Mesendoderm (in vitro differentiated cells): Measurements from ENCODE around the gene TAF1C.

Source experiments
- DNase-seq: peaks from one replicate; pipeline ENCODE4 v3.0.0; 2013
- H2AK5ac ChIP-seq: 2 replicates; pipeline ENCODE4 v1.6.1; 2013; ENCODE audit warnings: low read length, inconsistent platforms
- H2BK120ac ChIP-seq: 2 replicates; pipeline ENCODE4 v1.6.1; 2013; ENCODE audit warnings: low read depth, mild to moderate bottlenecking, low read length, moderate library complexity, mixed read lengths
- H2BK15ac ChIP-seq: replicated peaks from 2 replicates; pipeline ENCODE4 v1.6.1; 2013; ENCODE audit warnings: low read depth, mild to moderate bottlenecking, moderate library complexity
- H2BK5ac ChIP-seq: 2 replicates; pipeline ENCODE4 v1.6.1; 2013; ENCODE audit warnings: low read length, inconsistent platforms
- H3K18ac ChIP-seq: 2 replicates; pipeline ENCODE4 v1.6.1; 2013; ENCODE audit warnings: mild to moderate bottlenecking, low read length, mixed read lengths
- H3K23ac ChIP-seq: one replicate; pipeline ENCODE4 v1.6.1; 2013; ENCODE audit warnings: low read length
- H3K27ac ChIP-seq: 2 replicates; pipeline ENCODE4 v1.5.1; 2013; ENCODE audit warnings: low read depth, mild to moderate bottlenecking, inconsistent platforms, low read length, moderate library complexity
- H3K27me3 ChIP-seq: 2 replicates; pipeline ENCODE4 v1.6.1; 2013; ENCODE audit warnings: low read length, control low read depth, mild to moderate bottlenecking, inconsistent platforms; ENCODE audit not compliant: insufficient read depth, poor library complexity
- H3K36me3 ChIP-seq: 2 replicates; pipeline ENCODE4 v1.6.1; 2013; ENCODE audit warnings: low read length, inconsistent platforms; ENCODE audit not compliant: control insufficient read depth, insufficient read depth
- H3K4ac ChIP-seq: one replicate; pipeline ENCODE4 v1.6.1; 2013; ENCODE audit warnings: low read depth, mild to moderate bottlenecking, low read length, moderate library complexity
- H3K4me1 ChIP-seq: 2 replicates; pipeline ENCODE4 v1.6.1; 2013; ENCODE audit warnings: low read depth, low read length, inconsistent platforms; ENCODE audit not compliant: control insufficient read depth
- H3K4me2 ChIP-seq: 2 replicates; pipeline ENCODE4 v1.6.1; 2013; ENCODE audit warnings: low read length
- H3K4me3 ChIP-seq: 2 replicates; pipeline ENCODE4 v1.5.1; 2013; ENCODE audit warnings: mild to moderate bottlenecking, low read length
- H3K56ac ChIP-seq: one replicate; pipeline ENCODE4 v1.6.1; 2013; ENCODE audit warnings: low read length
- H3K79me1 ChIP-seq: 2 replicates; pipeline ENCODE4 v1.6.1; 2013; ENCODE audit warnings: low read length, inconsistent platforms
- H3K79me2 ChIP-seq: 2 replicates; pipeline ENCODE4 v1.6.1; 2013; ENCODE audit warnings: mild to moderate bottlenecking, low read length; ENCODE audit not compliant: control insufficient read depth, insufficient read depth
- H3K9ac ChIP-seq: 2 replicates; pipeline ENCODE4 v1.6.1; 2013; ENCODE audit warnings: low read length, inconsistent platforms
- H4K5ac ChIP-seq: one replicate; pipeline ENCODE4 v1.6.1; 2013; ENCODE audit warnings: low read length
- H4K8ac ChIP-seq: one replicate; pipeline ENCODE4 v1.6.1; 2013; ENCODE audit warnings: low read depth, mild to moderate bottlenecking, control low read depth, low read length, moderate library complexity
- WGBS: extraction: QIAGEN DNeasy Blood & Tissue Kit; methylation state at CpG from one replicate; pipeline ENCODE4 v1.1.7; 2013; ENCODE audit warnings: low lambda C conversion rate, missing lambda C conversion rate; ENCODE audit not compliant: insufficient coverage; ENCODE audit errors: extremely low coverage; 5-methylcytosine and 5-hydroxymethylcytosine counted together

The TAF1C gene

DNA sequence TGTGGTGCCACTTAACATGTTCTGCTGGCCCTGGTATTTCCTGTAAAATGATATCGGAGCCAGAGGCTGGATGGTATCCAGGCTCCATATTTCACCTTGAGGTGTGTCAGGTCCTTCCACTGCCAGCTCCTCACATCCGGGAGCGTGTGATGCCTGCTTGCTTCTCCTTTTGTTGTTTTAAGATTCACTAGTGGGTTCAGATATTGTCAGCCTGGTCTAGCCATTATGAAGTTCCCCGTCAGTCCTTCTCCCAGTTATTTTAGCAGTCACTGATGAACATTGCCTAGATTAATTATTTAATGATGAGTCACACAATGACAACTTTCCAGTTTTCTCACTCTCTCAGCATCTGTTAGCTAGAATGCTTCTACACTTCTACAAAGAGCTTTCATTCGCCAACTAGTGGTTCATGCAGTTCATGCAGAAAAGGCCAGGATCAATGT is 30.5 kb downstream of the TAF1C start:
- no peak overlapping the region for H3K56ac ChIP-seq
- no peak overlapping the region for H3K9ac ChIP-seq
- no peak overlapping the region for H3K18ac ChIP-seq
- H3K4me2 ChIP-seq, result no peak overlapping the region
- H3K36me3 ChIP-seq, result no peaks in the 10 kb centered on the region
- H3K27ac ChIP-seq, result no peak overlapping the region
- H2BK5ac ChIP-seq, result no peak overlapping the region
- H3K4me1 ChIP-seq, result no peaks in the 10 kb centered on the region
- H3K4me3 ChIP-seq, result no peak overlapping the region
- H4K8ac ChIP-seq, result no peak overlapping the region
- no peak overlapping the region for H2BK15ac ChIP-seq
- H3K79me2 ChIP-seq, result no peaks in the 10 kb centered on the region
- H2AK5ac ChIP-seq, result no peak overlapping the region
- H4K5ac ChIP-seq, result no peak overlapping the region
- WGBS, result no CpG with 5 or more reads among the region's 5 CpGs
- no peak overlapping the region for H3K23ac ChIP-seq
- H3K4ac ChIP-seq, result no peak overlapping the region
- H3K27me3 ChIP-seq, result no peaks in the 10 kb centered on the region
- H2BK120ac ChIP-seq, result no peak overlapping the region
- no peak for DNase-seq
- H3K79me1 ChIP-seq, result no peaks in the 10 kb centered on the region

DNA sequence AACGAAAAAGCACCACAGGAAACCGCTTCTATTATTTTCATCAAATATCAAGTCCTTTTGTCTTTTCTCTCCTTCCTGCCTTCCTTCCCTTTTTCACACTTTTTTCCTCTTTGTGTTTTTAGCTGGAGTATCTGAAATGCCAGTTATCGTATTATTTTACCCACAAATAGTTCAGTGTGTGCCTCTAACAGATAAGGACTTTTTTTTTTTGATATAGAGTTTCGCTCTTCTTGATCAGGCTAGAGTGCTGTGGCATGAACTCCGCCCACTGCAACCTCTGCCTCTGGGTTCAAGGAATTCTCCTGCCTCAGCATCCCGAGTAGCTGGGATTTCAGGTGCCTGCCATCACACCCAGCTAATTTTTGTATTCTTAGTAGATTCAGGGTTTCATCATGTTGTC is 31.1 kb downstream of the TAF1C start:
- Histone ChIP-seq H3K4me1 (no peaks in the 10 kb centered on the region), H2BK120ac (no peak overlapping the region), H3K27me3 (no peaks in the 10 kb centered on the region), H3K79me1 (no peaks in the 10 kb centered on the region), H3K9ac (no peak overlapping the region), H3K36me3 (no peaks in the 10 kb centered on the region), H3K56ac (no peak overlapping the region), H3K79me2 (no peaks in the 10 kb centered on the region), H2BK5ac (no peak overlapping the region), H4K8ac (no peak overlapping the region), H3K18ac (no peak overlapping the region), H3K4ac (no peak overlapping the region), H4K5ac (no peak overlapping the region), H3K4me3 (no peak overlapping the region), H2BK15ac (no peak overlapping the region), H3K23ac (no peak overlapping the region), H3K4me2 (no peak overlapping the region), H3K27ac (no peak overlapping the region), H2AK5ac (no peak overlapping the region)
- DNase-seq, result no peak
- no CpG with 5 or more reads among the region's 6 CpGs for WGBS

DNA sequence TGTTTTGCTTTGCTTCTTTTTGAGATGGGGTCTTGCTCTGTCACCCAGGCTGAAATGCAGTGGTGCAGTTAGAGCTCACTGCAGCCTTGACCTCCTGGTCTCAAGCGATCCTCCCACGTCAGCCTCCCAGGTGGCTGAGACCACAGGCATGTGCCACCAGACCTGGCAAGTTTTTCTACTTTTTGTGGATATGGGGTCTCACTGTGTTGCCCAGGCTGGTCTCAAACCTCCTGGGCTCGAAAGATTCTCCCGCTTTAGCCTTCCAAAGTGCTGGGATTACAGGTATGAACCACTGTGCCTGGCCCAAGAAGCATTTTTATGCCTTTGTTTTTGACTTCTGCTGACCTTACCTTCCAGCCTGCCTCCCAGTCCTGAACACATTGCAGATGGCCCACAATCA is 31.6 kb downstream of the TAF1C start:
- Histone ChIP-seq H3K27me3 (no peaks in the 10 kb centered on the region), H2BK120ac (no peak overlapping the region), H3K4ac (no peak overlapping the region), H3K4me2 (no peak overlapping the region), H3K56ac (no peak overlapping the region), H3K36me3 (no peaks in the 10 kb centered on the region), H3K79me2 (no peaks in the 10 kb centered on the region), H3K23ac (no peak overlapping the region), H4K8ac (no peak overlapping the region), H3K4me1 (no peaks in the 10 kb centered on the region), H3K9ac (no peak overlapping the region), H3K4me3 (no peak overlapping the region), H2BK5ac (no peak overlapping the region), H4K5ac (no peak overlapping the region), H2BK15ac (no peak overlapping the region), H3K18ac (no peak overlapping the region), H3K79me1 (no peaks in the 10 kb centered on the region), H2AK5ac (no peak overlapping the region), H3K27ac (no peak overlapping the region)
- no peak for DNase-seq
- no CpG with 5 or more reads among the region's 4 CpGs for WGBS

DNA sequence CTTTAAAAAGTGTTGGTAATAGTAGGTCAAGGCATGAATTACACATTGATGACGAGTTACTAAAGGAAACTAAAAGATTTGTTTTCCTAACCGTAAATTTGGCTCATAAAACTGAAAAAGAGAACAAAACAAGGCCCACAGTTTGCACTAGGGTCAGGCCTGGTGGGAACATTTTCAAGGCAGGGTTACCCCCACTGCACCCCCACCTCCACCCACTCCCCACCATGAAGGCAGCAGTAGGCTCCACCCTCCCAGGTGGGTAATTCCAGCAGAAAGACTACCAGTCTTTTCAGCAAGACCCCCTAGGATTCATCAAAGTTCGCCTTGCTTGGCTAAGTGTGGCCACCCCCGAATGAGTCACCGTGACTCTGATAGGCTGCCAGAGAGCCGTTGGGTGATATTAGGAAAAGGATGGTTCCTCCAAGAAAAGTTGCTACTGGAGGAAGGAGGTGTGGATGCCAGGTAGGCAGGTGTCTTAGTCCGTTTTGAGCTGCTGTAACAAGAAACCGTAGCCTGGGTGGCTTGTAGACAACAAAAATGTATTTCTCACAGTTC is 33.1 kb downstream of the TAF1C start:
- DNase-seq, result no peak
- no peak overlapping the region for H3K4me2 ChIP-seq
- H3K4me1 ChIP-seq, result no peaks in the 10 kb centered on the region
- no peak overlapping the region for H3K9ac ChIP-seq
- no CpG with 5 or more reads among the region's 8 CpGs for WGBS
- H3K27me3 ChIP-seq, result no peaks in the 10 kb centered on the region
- no peak overlapping the region for H3K4ac ChIP-seq
- H3K4me3 ChIP-seq, result no peak overlapping the region
- H2AK5ac ChIP-seq, result no peak overlapping the region
- H3K18ac ChIP-seq, result no peak overlapping the region
- no peak overlapping the region for H3K56ac ChIP-seq
- H2BK15ac ChIP-seq, result no peak overlapping the region
- H3K36me3 ChIP-seq, result no peaks in the 10 kb centered on the region
- H4K5ac ChIP-seq, result no peak overlapping the region
- H2BK5ac ChIP-seq, result no peak overlapping the region
- H3K23ac ChIP-seq, result no peak overlapping the region
- H3K79me2 ChIP-seq, result no peaks in the 10 kb centered on the region
- H4K8ac ChIP-seq, result no peak overlapping the region
- H2BK120ac ChIP-seq, result no peak overlapping the region
- no peak overlapping the region for H3K27ac ChIP-seq
- no peaks in the 10 kb centered on the region for H3K79me1 ChIP-seq

DNA sequence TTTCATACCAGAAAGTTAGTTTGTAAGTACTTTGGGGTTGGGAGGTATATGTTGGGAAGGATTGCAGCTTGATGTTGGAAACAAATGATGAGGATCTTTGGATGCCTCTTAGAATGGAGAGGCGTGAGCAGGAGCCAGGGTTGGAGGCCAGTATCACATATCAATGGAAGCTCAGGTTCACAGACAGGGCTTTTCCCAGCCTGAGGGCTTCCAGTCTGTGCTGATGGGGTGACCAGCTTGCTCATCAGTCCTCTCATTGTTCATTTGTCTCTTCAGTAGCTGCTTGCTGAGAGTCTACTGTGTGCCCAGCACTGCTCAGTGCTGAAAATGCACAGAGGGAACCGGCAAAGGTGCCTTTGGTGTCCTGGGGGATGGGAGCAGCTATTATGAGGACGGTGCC is 35.9 kb downstream of the TAF1C start:
- Histone ChIP-seq H3K23ac (no peak overlapping the region), H3K36me3 (no peaks in the 10 kb centered on the region), H3K9ac (no peak overlapping the region), H3K18ac (no peak overlapping the region), H3K4ac (no peak overlapping the region), H3K4me3 (no peak overlapping the region), H2BK5ac (no peak overlapping the region), H3K27ac (no peak overlapping the region), H3K79me1 (no peaks in the 10 kb centered on the region), H3K4me1 (no peaks in the 10 kb centered on the region), H2BK15ac (no peak overlapping the region), H4K5ac (no peak overlapping the region), H3K56ac (no peak overlapping the region), H2AK5ac (no peak overlapping the region), H3K4me2 (no peak overlapping the region), H4K8ac (no peak overlapping the region), H2BK120ac (no peak overlapping the region), H3K79me2 (no peaks in the 10 kb centered on the region), H3K27me3 (no peaks in the 10 kb centered on the region)
- no peak for DNase-seq
- WGBS, result no CpG with 5 or more reads among the region's 3 CpGs
